Measurements from ENCODE around the gene KCNQ4. TPM values are rescaled to one million over a fixed set of nuclear protein-coding genes. Genes with fewer than 3 reads are reported as not detected.

KCNQ4 gene
- total and polyA plus RNA-seq, 10 of the 15 experiments (the other 5 are each of a cell fraction or from before 2014, with no cell fraction given): 0.04 to 0.18 (median 0.08) TPM; not detected in 2

DNA sequence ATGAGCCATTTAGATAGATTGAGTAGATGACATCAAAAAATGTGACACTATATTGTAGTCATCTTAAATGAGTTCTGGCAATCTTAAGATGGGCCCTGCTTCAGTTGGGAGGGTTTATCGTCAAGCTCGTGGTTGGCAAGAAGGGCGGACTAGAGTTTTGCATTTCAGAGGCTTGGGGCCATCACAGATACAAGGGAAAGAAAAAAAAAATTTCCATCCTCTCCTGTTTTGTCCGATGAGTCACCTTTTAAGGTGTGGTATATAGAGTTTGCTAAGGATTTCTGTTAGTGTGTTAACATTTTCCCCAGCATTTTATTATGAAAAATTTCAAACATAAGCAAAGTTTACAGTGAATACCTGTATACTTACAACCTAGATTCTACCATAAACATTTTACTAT lies 31.8 kb upstream of the KCNQ4 start (continued):
- TF ChIP-seq POLR2AphosphoS5 (IDR thresholded peaks at IDR 0.05; ENCODE audit: low read length): no peak
- TF ChIP-seq YBX1 (IDR thresholded peaks at IDR 0.05): no peak
- no peak for TF ChIP-seq RB1 (IDR thresholded peaks at IDR 0.05; ENCODE audit: borderline replicate concordance)
- no peak for TF ChIP-seq ZSCAN29 (IDR thresholded peaks at IDR 0.05)
- no peak for TF ChIP-seq SMC3 (IDR thresholded peaks at IDR 0.05; ENCODE audit: borderline replicate concordance, low read length)
- TF ChIP-seq, protein P1, sequence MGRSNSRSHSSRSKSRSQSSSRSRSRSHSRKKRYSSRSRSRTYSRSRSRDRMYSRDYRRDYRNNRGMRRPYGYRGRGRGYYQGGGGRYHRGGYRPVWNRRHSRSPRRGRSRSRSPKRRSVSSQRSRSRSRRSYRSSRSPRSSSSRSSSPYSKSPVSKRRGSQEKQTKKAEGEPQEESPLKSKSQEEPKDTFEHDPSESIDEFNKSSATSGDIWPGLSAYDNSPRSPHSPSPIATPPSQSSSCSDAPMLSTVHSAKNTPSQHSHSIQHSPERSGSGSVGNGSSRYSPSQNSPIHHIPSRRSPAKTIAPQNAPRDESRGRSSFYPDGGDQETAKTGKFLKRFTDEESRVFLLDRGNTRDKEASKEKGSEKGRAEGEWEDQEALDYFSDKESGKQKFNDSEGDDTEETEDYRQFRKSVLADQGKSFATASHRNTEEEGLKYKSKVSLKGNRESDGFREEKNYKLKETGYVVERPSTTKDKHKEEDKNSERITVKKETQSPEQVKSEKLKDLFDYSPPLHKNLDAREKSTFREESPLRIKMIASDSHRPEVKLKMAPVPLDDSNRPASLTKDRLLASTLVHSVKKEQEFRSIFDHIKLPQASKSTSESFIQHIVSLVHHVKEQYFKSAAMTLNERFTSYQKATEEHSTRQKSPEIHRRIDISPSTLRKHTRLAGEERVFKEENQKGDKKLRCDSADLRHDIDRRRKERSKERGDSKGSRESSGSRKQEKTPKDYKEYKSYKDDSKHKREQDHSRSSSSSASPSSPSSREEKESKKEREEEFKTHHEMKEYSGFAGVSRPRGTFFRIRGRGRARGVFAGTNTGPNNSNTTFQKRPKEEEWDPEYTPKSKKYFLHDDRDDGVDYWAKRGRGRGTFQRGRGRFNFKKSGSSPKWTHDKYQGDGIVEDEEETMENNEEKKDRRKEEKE (IDR thresholded peaks at IDR 0.05): no peak
- no peak for TF ChIP-seq ZNF622 (IDR thresholded peaks at IDR 0.05)
- TF ChIP-seq HCFC1 (IDR thresholded peaks at IDR 0.05; ENCODE audit: low read length): no peak
- no peak for TF ChIP-seq BCL11A (IDR thresholded peaks at IDR 0.05; ENCODE audit: low read depth, low read length)
- TF ChIP-seq JUNB (IDR thresholded peaks at IDR 0.05): no peak

All from GM12878 (cell line).